Measurements from ENCODE around the gene RPL22L1.

- TF ChIP-seq CTCF (IDR thresholded peaks at IDR 0.05; ENCODE audit: low read depth, low read length, poor library complexity, severe bottlenecking) = no peak
- no peak for TF ChIP-seq EZH2phosphoT487 (IDR thresholded peaks at IDR 0.05; ENCODE audit: borderline replicate concordance, low read length)
Measured at GRCh38 chr3:170897978-170898377, 28.0 kb upstream of the RPL22L1 start.

All from DOHH2 (cell line).